ENCODE results near the gene PYGB.
"Not testable (repeated sequence)": the region's sequence is repeated elsewhere in the genome, so short reads cannot be mapped to it uniquely, and the experiment has no call there.

Gene PYGB

GRCh38 chr20:25309395-25310267, 61.7 kb downstream of the PYGB start:
- TF ChIP-seq CTCF (IDR thresholded peaks at IDR 0.05; ENCODE audit: low read depth, low read length), result no peak
- DNase-seq (ENCODE audit: extremely low read depth, low read depth), result peak; percentile 42

- DNase-seq (ENCODE audit: extremely low read depth, low read depth), result peak; percentile 71
- peak; percentile 92 for TF ChIP-seq CTCF (IDR thresholded peaks at IDR 0.05; ENCODE audit: low read depth, low read length)
Observed at GRCh38 chr20:25310268-25310920, 62.5 kb downstream of the PYGB start.

GRCh38 chr20:25310921-25311728, 63.2 kb downstream of the PYGB start:
- no peak for DNase-seq (ENCODE audit: extremely low read depth, low read depth)
- no peak for TF ChIP-seq CTCF (IDR thresholded peaks at IDR 0.05; ENCODE audit: low read depth, low read length)

- not testable (repeated sequence) for DNase-seq (ENCODE audit: extremely low read depth, low read depth)
Observed at GRCh38 chr20:25312716-25313115, 64.8 kb downstream of the PYGB start.

- no peak for TF ChIP-seq CTCF (IDR thresholded peaks at IDR 0.05; ENCODE audit: low read depth, low read length)
- DNase-seq (ENCODE audit: extremely low read depth, low read depth), result no peak
Observed at GRCh38 chr20:25313593-25313992, 65.7 kb downstream of the PYGB start.

GRCh38 chr20:25314497-25315417, 66.9 kb downstream of the PYGB start:
- no peak for DNase-seq (ENCODE audit: extremely low read depth, low read depth)
- TF ChIP-seq CTCF (IDR thresholded peaks at IDR 0.05; ENCODE audit: low read depth, low read length), result no peak

All from AG09319 (cell line).